GM21447 (cell line): ENCODE data around the gene PI4K2B.
"Not testable (repeated sequence)": the region's sequence is repeated elsewhere in the genome, so short reads cannot be mapped to it uniquely, and the experiment has no call there.

Source experiments
- ATAC-seq: cut with Tn5 transposase; IDR thresholded peaks from one replicate; pipeline ENCODE4 v1.9.1; 2021; ENCODE audit not compliant: unreplicated experiment

Gene PI4K2B

DNA sequence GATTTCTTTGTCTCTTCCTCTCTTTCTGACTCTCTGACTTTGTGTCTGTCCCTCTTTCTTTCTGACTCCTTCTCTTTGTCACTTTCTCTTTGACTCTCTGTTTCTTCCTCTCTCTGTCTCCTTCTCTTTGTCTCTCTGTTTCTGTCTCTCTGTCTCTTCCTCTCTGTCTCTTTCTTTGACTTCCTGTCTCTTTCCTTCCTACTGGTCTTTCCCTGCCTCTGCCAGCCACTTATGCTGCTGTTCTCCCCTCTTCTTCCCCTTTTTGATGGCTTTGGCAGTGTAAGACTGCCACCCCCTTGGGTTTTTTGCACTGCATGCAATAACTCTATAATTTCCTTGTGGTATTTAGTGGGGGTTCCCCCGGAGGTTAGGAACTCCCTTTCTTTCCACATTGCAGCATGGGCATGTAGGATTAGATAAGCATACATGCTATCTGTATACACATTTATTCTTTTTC, 6.9 kb downstream of the PI4K2B start:
- ATAC-seq = not testable (repeated sequence)

DNA sequence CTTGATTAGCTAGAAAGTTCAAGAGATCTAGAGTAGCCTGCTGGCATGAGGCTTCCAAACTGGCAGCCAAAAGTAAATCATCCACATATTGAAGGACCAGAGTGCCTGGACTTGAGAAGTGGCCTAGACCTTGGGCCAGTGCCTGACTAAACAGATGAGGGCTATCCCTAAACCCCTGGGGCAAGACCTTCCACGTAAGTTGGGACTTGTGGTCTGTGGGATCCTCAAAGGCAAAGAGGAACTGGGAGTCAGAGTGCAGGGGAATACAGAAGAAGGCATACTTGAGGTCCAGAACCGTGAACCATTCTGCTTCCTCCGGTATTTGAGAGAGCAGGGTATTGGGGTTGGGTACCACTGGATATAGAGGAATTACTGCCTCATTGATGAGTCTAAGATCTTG, 8.4 kb downstream of the PI4K2B start:
- ATAC-seq = not testable (repeated sequence)

DNA sequence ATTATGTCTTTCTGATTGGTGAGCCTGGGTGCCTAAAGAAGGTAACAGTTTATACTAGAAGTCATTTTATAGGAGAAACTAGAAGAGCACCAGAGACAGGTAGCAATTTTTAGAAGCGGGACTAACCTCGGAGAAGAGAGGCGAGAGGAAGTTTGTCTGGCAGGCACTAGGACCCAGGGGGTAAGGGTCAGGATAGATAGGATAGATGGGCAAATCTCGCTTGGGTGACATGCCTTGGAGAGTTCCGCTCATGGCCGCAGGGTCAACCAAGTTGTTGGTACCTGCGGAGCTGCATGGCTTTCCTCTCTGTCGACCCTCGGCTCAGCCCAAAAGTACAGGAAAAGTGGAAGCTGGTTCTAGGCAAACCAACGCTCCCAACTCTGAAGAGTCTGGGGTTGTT, 11.3 kb downstream of the PI4K2B start:
- ATAC-seq = no peak

DNA sequence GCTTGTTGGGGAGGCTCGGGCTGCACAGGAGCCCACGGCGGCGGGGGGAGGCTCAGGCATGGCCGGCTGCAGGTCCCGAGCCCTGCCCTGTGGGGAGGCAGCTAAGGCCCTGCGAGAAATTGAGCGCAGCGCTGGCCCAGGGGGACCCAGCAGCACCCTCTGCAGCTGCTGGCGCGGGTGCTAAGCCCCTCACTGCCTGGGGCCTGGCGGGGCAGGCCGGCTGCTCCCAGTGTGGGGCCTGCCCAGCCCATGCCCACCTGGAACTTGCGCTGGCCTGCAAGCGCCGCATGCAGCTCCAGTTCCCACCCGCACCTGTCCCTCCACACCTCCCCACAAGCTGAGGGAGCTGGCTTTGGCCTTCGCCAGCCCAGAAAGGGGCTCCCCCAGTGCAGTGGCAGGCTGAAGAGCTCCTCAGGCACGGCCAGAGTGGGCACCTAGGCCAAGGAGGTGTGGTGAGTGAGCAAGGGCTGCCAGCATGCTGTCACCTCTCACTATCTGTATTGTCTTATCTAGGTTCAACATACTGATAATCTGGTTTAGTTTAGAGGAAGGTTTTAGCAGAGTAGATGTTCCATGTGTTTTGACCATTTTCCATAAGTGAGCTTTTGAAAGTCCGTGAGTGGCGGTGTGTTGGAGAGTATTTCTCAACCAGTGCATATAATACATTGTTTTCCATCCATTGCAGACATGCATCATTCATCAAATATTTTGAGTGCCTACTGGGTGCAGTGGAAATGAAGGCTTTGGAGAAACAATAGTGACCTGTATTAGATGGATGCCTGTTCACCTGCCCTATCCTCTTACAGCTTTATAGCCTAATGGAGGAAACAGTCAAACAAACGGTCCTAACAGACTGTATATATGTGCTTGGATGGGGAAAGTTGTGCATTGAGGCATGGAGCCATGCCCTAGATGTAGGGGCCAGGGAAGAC, 13.1 kb downstream of the PI4K2B start:
- no peak for ATAC-seq

DNA sequence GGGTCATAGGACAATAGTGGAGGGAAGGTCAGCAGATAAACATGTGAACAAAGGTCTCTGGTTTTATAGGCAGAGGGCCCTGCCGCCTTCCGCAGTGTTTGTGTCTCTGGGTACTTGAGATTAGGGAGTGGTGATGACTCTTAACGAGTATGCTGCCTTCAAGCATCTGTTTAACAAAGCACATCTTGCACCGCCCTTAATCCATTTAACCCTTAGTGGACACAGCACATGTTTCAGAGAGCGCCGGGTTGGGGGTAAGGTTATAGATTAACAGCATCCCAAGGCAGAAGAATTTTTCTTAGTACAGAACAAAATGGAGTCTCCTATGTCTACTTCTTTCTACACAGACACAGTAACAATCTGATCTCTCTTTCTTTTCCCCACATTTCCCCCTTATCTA, 15.0 kb downstream of the PI4K2B start:
- ATAC-seq = not testable (repeated sequence)

DNA sequence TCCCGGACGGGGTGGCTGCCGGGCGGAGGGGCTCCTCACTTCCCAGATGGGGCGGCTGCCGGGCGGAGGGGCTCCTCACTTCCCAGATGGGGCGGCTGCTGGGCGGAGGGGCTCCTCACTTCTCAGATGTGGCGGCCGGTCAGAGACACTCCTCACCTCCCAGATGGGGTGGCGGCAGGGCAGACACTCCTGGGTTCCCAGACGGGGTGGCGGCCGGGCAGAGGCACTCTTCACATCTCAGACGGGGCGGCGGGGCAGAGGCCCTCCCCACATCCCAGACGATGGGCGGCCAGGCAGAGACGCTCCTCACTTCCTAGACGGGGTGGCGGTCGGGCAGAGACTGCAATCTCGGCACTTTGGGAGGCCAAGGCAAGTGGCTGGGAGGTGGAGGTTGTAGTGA, 15.7 kb downstream of the PI4K2B start:
- not testable (repeated sequence) for ATAC-seq

DNA sequence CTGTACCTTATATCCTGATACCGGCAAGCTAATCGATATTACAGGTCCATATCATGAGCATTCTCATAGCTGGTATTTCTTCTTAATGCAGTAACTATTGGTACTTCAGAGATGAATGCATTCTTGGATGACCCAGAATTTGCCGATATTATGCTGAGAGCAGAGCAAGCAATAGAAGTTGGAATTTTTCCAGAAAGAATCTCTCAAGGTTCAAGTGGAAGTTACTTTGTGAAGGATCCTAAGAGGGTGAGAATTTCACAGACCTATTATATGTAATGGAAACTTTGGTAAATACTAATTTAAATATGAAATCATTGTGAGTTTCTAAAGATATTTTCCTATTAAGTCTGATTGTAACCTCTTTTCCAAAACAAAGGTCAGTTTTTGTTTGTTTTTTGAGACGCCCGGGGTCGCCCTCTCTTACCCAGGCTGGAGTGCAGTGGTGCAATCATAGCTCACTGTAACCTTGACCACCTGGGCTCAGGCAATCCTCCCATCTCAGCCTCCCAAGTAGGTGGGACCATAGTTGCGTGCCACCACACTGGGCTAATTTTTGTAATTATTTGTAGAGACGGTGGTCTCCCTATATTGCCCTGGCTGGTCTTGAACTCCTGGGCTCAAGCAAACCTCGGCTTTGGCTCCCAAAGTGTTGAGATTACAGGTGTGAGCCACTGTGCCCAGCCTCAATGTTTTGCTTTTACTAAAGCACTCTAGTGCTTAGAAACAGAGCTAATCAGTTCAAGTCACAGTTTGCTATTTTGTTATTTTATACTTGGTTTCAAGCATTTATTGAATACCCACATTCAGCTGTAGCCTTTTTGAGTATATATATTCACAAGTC, 18.6 kb downstream of the PI4K2B start:
- ATAC-seq = peak; percentile 28

DNA sequence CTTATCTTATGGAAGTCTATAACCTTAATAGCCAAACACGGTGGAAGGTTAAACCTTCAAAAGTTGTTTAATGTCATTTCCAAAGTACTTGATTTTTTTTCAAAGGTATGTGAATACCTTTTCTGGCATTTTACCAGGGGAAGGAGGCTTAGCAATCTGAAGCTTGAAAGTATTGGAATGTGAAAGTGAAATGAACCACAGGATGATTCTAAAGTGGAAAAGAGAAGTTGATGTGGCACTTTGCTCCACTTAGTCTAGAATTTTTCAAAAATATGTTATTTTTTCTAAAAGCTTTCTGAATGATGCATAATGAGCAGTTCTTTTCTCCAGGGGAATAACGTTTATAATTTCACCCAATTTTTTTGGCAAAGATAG, 19.2 kb downstream of the PI4K2B start:
- peak; percentile 43 for ATAC-seq

DNA sequence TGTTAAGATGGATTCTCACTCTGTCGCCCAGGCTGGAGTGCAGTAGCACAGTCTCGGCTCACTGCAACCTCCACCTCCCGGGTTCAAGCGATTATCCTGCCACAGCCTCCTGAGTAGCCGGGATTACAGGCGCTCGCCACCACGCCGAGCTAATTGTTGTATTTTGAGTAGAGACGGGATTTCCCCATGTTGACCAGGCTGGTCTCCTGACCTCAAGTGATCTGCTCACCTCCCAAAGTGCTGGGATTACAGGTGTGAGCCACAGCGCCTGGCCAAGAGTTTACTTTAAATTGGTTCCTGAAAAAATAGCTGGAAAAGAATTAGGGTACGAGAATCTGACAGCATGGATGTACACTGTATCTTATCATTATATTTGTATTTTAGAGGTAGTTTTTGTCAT, 20.0 kb downstream of the PI4K2B start:
- ATAC-seq = not testable (repeated sequence)

DNA sequence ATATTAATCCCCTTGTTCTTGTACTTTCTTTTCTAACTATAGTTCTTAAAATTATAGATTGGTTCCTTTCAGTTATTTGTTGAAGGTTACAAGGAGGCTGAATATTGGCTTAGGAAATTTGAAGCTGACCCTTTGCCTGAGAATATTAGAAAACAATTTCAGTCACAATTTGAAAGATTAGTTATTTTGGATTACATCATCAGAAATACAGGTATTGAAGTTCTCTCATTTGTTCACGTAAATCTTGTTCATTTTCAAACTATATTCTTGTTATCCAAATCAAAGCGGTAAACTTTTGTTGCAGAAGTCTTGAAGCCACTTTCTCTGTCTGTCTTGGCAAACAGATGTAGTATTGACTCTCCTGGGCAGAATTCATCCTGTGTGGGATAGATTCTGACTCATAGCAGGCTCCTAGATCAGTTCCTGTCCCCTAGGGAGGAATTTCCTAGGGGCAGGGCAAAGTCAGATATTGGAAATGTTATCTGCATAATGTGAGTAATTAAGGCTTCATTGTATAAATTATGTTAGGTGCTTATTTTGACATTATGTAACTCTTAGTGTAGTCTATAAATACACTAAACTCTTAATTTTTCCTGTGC, 25.2 kb downstream of the PI4K2B start:
- no peak for ATAC-seq

DNA sequence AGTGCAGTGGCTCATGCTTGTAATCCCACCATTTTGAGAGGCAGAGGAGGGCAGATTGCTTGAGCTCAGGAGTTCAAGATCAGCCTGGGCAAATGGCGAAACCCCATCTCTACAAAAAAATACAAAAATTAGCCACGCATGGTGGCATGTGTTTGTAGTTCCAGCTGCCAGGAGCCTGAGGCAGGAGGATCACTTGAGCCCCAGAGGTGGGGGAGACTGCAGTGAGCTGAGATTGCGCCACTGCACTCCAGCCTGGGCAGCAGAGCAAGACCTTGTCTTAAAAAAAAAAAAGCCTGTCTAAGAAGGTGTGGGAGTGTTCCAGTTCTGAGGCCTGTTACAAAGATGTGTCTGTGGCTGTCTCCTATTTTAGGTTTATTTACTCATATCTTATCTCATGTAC, 38.0 kb downstream of the PI4K2B start:
- ATAC-seq = no peak

DNA sequence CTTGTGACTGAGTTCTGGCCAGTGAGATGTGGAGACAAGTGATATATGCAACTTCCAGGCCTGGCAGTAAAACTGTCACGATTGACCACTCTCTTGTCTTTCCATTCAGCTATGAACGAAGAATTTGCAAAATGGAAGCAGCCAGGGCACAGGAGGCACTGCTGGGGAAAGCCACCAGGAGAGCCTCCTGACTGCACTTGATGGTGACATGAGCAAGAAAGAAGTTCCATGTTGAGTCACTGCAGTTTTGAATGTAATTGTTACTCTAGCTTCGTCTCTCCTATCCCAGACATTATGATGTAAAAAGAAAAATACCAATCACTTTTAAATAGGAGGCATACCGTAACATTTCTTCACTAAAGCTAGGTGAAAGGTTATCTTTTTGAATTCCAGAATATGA, 46.4 kb downstream of the PI4K2B start:
- no peak for ATAC-seq

DNA sequence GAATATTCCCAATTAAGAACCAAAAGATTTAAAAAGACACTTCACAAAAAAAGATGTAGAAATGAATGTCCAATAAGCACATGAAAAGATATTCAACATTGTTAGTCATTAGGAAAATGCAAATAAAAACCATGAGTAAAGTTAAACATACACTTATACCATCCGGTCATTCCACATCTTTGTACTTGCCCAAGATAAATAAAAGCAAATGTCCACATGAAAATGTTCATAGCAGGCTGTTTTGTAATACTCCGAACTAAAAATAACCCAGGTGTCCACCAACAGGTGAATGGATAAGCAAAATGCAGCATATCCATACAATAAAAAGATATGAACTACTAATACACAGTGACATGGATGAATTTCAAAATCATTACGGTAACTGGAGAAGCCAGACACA, 50.1 kb downstream of the PI4K2B start:
- ATAC-seq = no peak

DNA sequence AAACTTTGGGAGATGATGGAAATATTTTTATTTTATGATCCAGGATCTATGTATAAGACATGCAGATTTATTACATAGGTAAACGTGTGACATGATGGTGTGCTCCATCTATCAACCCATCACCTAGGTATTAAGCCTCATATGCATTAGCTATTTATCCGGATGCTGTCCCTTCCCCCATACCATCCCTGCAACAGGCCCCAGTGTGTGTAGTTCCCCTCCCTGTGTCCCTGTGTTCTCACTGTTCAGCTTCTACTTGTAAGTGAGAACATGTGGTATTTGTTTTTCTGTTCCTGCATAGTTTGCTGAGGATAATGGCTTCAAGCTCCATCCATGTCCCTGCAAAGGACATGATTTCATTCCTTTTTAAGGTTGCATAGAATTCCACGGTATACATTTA, 50.6 kb downstream of the PI4K2B start:
- ATAC-seq = no peak

DNA sequence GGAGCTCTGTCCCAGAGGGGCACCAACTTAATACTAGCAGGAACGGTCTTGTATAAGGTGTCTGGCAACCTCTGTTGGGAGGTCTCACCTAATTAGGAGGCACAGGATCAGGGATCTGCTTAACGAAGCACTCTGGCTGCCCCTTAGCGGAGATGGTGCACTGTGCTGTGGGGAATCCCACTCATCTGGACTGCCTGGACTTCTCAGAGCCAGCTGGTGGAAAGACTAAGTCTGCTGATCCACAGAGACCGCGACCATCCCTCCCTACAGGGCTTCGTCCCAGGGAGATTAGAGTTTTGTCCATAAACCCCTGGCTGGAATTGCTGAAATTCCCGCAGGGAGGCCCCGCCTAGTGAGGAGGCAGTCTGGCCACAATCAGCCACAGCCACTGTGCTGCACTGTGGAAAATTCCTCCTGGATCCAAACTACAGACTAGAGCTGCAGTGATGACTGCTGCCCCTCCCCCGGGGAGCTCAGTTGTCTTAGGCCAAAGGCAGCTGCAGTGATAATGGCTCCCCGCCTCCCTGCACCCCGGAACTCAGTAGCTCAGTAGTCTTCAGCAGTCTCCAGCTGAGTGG, 56.7 kb downstream of the PI4K2B start:
- no peak for ATAC-seq

DNA sequence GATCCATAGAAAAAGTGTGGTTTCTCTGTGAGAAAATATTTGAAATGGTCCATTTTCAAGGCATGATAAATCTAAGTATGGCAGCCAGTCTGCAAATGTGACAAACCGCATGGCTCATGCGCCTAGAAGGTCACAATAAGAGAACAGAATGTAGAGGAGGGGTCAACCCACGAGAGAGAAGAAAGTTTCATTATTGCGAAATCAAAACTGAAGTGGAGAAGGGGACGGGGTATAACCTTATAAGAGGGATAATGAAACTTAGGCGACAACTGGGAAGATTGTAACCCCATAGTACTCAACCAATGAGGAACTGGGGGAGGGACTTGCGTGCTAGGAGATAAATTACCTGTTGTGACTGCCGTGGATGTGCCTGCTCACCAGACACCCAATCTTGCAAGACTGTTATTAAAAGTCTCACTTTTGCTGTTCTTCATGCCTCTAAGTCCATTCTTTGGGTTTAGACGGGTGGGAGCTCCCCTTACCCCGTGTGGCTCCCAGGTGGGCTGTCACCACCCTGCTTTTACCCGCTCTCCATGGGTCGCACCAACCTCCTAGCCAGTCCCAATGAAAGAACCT, 57.4 kb downstream of the PI4K2B start:
- no peak for ATAC-seq

DNA sequence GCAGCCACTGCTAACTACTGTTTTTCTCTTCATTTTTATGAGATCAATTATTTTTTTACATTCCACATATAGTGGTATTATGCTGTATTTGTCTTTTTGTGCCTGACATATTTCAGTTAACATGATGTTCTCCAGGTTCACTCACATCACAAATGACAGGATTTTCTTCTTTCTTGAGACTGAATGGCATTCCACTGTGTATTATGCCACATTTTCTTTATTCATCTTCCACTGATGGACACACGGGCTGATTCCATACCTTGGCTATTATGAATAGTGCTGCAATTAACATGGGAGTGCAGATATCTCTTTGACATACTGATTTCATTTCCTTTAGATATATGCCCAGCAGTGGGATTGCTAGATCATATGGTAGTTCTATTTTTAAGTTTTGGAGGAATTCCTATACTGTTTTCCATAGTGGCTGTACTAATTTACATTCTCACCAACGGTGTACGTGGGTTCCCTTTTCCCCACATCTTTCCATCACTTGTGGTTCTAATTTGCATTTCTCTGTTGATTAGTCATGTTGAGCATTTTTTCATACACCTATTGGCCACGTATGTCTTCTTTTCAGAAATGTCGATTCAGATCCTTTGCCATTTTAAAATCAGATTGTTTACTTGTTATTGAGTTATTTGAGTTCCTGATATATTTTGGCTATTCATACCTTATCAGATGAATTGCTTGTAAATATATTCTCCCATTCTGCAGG, 63.9 kb downstream of the PI4K2B start:
- no peak for ATAC-seq

DNA sequence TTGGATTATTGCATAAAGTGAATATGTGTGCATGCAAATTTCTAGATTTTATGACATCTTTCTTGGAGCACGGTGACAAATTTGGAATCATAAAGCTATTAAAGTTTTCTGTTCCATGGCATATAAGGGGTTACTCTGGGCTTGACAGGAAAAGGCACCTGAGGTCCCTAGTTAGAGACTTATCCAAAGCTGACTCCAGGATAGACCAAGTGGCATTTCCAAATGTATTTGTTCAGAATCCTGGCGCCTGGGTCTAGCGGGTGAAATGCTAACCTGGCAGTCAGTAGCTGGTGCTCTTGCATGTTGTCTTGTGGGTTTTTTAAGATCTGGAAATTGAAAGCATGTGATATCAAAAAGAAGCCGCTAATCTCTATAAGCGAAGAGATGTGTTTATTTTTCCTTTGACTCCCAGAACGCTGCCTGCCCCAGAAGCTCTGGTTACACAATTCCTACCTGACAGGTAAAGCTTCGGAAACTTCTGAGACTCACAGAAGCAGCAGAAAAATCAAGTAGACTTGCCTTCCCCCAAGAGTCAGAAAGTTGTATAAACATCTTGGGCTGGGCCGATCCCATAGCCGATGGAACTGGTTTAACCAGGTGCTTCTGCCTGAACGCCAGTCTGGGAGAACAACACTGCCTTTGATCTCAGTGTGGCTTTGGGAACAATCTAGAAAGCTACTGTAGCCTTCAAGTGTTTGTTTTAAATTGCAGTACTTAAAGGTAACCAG, 65.8 kb downstream of the PI4K2B start:
- ATAC-seq = no peak

DNA sequence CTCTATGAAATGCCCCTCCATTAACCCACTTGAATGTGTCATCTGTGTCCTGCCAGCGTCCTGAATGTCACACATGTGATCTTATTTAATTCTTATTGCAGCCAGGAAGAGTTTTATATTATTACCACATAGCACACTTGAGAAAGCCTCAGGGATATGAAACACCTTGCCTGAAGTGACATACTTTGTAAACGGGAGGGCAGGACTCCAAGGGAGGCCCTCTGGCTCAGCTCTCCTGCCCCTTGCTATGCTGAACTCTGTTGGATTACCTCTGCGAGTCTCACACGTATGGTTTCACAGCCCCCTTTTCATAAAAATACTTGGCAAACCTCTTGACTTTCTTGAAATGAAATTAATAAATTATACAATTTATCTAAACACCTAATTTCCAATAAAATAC, 67.6 kb downstream of the PI4K2B start:
- ATAC-seq = no peak

DNA sequence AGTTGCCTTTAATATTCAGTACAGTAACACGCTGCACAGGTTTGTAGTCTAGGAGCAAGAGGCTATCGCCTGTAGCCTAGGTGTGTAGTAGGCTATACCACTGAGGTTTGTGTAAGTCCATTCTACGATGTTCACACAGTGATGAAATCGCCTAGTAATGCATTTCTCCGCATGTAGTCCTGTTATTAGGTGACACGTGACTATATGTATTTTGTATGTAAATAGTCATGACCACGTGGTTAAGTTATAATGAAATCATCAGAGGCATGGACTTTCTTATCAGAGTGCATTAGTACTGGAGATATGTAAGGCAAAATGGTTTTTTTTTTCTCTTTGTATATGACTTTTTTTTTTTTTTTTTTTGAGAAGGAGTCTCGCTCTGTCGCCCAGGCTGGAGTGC, 68.8 kb downstream of the PI4K2B start:
- ATAC-seq = no peak
